Natural killer cell (primary cell): ENCODE results near the gene AKNAD1. TPM values are rescaled to one million over a fixed set of nuclear protein-coding genes. Genes with fewer than 3 reads are reported as not detected.

ENCODE experiments used
- ATAC-seq, 3 donors: fragments of 150-1000 bp in 2 of 3; fragments of 200-7000 bp in 1 of 3; cut with Tn5 transposase; 1 replicate in 1 of 3; 2 replicates in 2 of 3; pipeline ENCODE4 v1.10.0; 2021; ENCODE audit warnings: mild to moderate bottlenecking in 2 of 3, moderate library complexity in 2 of 3
- DNase-seq, 2 donors: peaks; one replicate each; pipeline versions ENCODE4 v3.0.0 to v3.0.0-alpha.2; 2013 to 2021; ENCODE audit warnings: mixed read lengths in 1 of 2
- H3K27ac ChIP-seq: one replicate; pipeline ENCODE4 v1.5.1; 2013; ENCODE audit warnings: mild to moderate bottlenecking, low read length
- H3K27me3 ChIP-seq: one replicate; pipeline ENCODE4 v1.6.1; 2013; ENCODE audit warnings: low read length; ENCODE audit not compliant: control insufficient read depth, insufficient read depth
- H3K36me3 ChIP-seq: one replicate; pipeline ENCODE4 v1.6.1; 2013; ENCODE audit warnings: low read length; ENCODE audit not compliant: control insufficient read depth, insufficient read depth
- H3K4me1 ChIP-seq: one replicate; pipeline ENCODE4 v1.6.1; 2013; ENCODE audit warnings: low read length; ENCODE audit not compliant: control insufficient read depth, insufficient read depth
- H3K4me3 ChIP-seq: one replicate; pipeline ENCODE4 v1.5.1; 2013; ENCODE audit warnings: low read length
- H3K9me3 ChIP-seq: one replicate; pipeline ENCODE4 v1.6.1; 2013; ENCODE audit warnings: low read length; ENCODE audit not compliant: control insufficient read depth, insufficient read depth
- H3K27ac Mint-ChIP-seq, 2 donors: one replicate each; pipeline ENCODE4 v1.8.0; 2022; ENCODE audit warnings: mild to moderate bottlenecking in 2 of 2, mixed read lengths in 2 of 2, moderate library complexity in 1 of 2
- H3K27me3 Mint-ChIP-seq, 2 donors: one replicate each; pipeline ENCODE4 v1.8.0; 2022; ENCODE audit warnings: low read depth in 2 of 2, mixed read lengths in 2 of 2
- H3K36me3 Mint-ChIP-seq: one replicate; pipeline ENCODE4 v1.8.0; 2022; ENCODE audit warnings: mixed read lengths
- H3K4me1 Mint-ChIP-seq, 2 donors: one replicate each; pipeline ENCODE4 v1.8.0; 2022; ENCODE audit warnings: mixed read lengths in 2 of 2
- H3K4me3 Mint-ChIP-seq: one replicate; pipeline ENCODE4 v1.8.0; 2022; ENCODE audit warnings: mild to moderate bottlenecking, moderate library complexity, mixed read lengths
- H3K9me3 Mint-ChIP-seq, 2 donors: one replicate each; pipeline ENCODE4 v1.8.0; 2022; ENCODE audit warnings: mixed read lengths in 2 of 2
- WGBS: methylation state at CpG from one replicate; pipeline ENCODE4 v1.1.7; 2013; ENCODE audit warnings: missing lambda C conversion rate; ENCODE audit not compliant: insufficient coverage; 5-methylcytosine and 5-hydroxymethylcytosine counted together
- intact Hi-C: fragments of 100-400 bp; cut with micrococcal nuclease; formaldehyde crosslinking; loops from one replicate; pipeline ENCODE4 v1.14.2; 2022
- total RNA-seq, 4 donors: library from RNA; stranded (reverse); fragments of 120-200 nt in 1 of 4; gene quantifications; one replicate each; pipeline versions ENCODE4 v1.2.3 to v1.2.4, GENCODE V29; 2013 to 2022
- TF ChIP-seq, protein P1 (sequence below): fragments of 200-600 bp; IDR thresholded peaks from one replicate; pipeline ENCODE4 v1.8.0; 2022; ENCODE audit warnings: antibody characterized with exemption

AKNAD1 gene
- total RNA-seq, 3 donors from 2014 or later (not counting 1 experiment from before 2014, with no cell fraction given), result not detected

DNA sequence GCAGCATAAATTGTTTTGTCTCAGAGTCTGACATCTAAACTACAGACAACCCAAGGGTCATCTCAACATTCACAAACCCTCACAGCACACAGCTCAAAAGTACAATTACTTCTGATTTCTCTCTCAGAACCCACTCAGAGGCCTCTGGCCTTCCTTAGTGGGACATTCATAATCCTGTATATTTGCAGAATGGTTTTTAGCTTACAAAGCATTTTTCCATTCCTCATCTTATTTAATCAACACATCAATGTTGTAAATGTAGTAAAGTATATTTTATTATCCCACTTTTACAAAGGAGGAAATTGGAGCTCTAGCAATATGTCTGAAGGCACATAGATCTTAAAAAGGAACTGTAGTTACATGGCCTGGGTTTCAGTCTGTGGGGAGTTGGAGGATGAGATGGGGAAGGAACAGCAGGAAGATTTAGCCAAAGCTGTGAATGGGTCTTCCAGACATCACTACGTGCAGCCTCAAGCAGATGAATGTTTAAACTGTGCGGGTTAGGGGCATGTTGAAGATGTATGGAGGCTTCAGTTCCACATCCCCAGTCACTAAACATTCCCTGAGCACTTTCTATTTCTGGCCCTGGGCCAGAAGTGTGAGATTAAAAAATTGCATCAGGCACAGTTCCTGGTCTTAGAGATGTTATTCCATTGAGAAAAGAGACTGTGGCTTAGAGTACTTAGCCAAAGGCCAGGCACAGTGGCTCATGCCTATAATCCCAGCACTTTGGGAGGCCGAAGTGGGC lies 13.3 kb downstream of the AKNAD1 start:
- no peak overlapping the region for H3K4me3 Mint-ChIP-seq
- TF ChIP-seq, protein P1, sequence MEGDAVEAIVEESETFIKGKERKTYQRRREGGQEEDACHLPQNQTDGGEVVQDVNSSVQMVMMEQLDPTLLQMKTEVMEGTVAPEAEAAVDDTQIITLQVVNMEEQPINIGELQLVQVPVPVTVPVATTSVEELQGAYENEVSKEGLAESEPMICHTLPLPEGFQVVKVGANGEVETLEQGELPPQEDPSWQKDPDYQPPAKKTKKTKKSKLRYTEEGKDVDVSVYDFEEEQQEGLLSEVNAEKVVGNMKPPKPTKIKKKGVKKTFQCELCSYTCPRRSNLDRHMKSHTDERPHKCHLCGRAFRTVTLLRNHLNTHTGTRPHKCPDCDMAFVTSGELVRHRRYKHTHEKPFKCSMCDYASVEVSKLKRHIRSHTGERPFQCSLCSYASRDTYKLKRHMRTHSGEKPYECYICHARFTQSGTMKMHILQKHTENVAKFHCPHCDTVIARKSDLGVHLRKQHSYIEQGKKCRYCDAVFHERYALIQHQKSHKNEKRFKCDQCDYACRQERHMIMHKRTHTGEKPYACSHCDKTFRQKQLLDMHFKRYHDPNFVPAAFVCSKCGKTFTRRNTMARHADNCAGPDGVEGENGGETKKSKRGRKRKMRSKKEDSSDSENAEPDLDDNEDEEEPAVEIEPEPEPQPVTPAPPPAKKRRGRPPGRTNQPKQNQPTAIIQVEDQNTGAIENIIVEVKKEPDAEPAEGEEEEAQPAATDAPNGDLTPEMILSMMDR, result no peak
- H3K9me3 ChIP-seq, result no peaks in the 10 kb centered on the region
- intact Hi-C loops, result no loop called here
- H3K27ac Mint-ChIP-seq, result no peak overlapping the region
- no peak overlapping the region for H3K4me3 ChIP-seq
- H3K4me1 ChIP-seq, result no peaks in the 10 kb centered on the region
- no peaks in the 10 kb centered on the region for H3K36me3 ChIP-seq
- no peaks in the 10 kb centered on the region for H3K27me3 ChIP-seq
- H3K9me3 Mint-ChIP-seq, result no peaks in the 10 kb centered on the region
- peaks cover 5 to 9% of the 10 kb centered on the region in 2 donors for H3K27me3 Mint-ChIP-seq
- no peak for DNase-seq
- H3K4me1 Mint-ChIP-seq, result no peaks in the 10 kb centered on the region
- H3K36me3 Mint-ChIP-seq, result no peaks in the 10 kb centered on the region
- no peak overlapping the region for H3K27ac ChIP-seq
- no peak for ATAC-seq
- 85% methylated on average over 2 of the region's 3 CpGs for WGBS

DNA sequence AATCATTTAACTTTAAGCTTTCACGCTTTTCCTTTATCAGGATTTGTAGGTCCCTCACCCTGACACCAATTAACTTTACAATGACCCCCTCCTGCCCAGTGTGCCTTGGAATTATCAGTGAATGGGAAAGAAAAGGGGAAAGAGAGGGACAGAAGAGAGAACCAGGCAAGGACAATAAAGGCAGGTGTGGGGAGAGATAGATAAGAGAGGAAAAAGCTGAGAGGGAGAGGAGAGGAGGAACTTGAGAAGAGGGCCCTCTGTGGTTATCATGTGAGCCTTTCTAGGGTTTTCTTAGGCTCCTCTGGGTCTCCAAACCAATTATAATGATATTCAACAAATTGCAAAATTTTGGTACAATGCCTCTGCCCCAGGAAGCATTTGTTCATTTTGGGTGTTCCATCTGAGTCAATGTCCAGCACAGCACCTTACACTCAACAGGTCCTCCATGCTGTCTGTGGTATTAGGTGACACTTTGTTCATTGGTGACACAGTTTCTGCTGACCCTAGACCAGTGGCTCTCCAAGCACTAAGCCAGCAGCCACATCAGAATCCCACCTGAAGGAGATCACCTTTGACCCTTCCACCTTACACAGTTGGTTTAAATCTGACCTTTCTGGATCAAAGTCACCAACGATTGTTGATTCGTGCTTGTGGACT lies 14.2 kb downstream of the AKNAD1 start:
- Mint-ChIP-seq H3K27me3 (peaks cover 2 to 11% of the 10 kb centered on the region in 2 donors), H3K27ac (no peak overlapping the region), H3K4me1 (no peaks in the 10 kb centered on the region), H3K36me3 (no peaks in the 10 kb centered on the region), H3K4me3 (no peak overlapping the region), H3K9me3 (no peaks in the 10 kb centered on the region)
- H3K4me3 ChIP-seq, result no peak overlapping the region
- DNase-seq, result no peak
- 87% methylated on average over 3 of the region's 3 CpGs for WGBS
- no peaks in the 10 kb centered on the region for H3K36me3 ChIP-seq
- TF ChIP-seq, protein P1, result no peak
- intact Hi-C loops, result no loop called here
- H3K4me1 ChIP-seq, result no peaks in the 10 kb centered on the region
- H3K27me3 ChIP-seq, result no peaks in the 10 kb centered on the region
- H3K9me3 ChIP-seq, result no peaks in the 10 kb centered on the region
- H3K27ac ChIP-seq, result no peak overlapping the region
- no peak for ATAC-seq

DNA sequence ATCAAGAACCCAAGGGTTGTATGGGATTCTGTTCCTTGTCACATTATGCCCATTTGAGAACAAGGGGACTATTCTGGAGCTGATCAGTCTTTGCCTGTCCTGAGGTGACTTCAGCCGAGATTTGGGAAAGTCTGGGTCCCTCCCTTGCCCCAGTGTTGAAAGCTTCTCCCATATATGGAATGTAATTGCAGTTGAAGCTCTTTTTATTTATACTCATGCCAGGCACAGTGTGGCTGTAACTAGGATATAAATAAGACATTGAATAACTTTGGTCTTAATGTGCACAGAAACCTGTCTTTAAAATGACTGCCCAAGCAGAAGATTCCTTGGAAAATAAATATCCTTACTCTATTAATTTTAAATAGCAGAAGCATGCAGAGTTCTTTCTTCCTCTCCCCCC lies 15.2 kb downstream of the AKNAD1 start:
- TF ChIP-seq, protein P1, result no peak
- Mint-ChIP-seq H3K9me3 (no peaks in the 10 kb centered on the region), H3K27me3 (peaks cover 0 to 9% of the 10 kb centered on the region in 2 donors), H3K4me3 (no peak overlapping the region), H3K4me1 (no peaks in the 10 kb centered on the region), H3K36me3 (no peaks in the 10 kb centered on the region), H3K27ac (no peak overlapping the region)
- Histone ChIP-seq H3K4me1 (no peaks in the 10 kb centered on the region), H3K27ac (no peak overlapping the region), H3K4me3 (no peak overlapping the region), H3K27me3 (no peaks in the 10 kb centered on the region), H3K36me3 (no peaks in the 10 kb centered on the region), H3K9me3 (no peaks in the 10 kb centered on the region)
- 73% methylated on average over 1 of the region's 1 CpG for WGBS
- DNase-seq, result no peak
- ATAC-seq, result no peak
- intact Hi-C loops, result no loop called here
